GM13977 (cell line): ENCODE results near the gene OR52E2.

Source experiments
- DNase-seq: peaks from one replicate; pipeline ENCODE4 v3.0.0; 2012; ENCODE audit warnings: low spot score
- in situ Hi-C: fragments of 300-500 bp; cut with MboI; formaldehyde crosslinking; loops from one replicate; pipeline ENCODE4 v1.12.0; 2022; ENCODE audit warnings: low sequenced_read_pairs, low pct_unique_long_range_greater_than_20kb, mixed read lengths, inconsistent platforms; ENCODE audit not compliant: unreplicated experiment
- TF ChIP-seq, protein P1 (sequence below): IDR thresholded peaks from 2 replicates; pipeline ENCODE4 v1.5.1; 2012; ENCODE audit warnings: mild to moderate bottlenecking, control low read depth; ENCODE audit not compliant: insufficient read depth; ENCODE audit errors: extremely low read depth, missing control alignments

Gene OR52E2

GRCh38 chr11:5037926-5038325 lies 21.5 kb downstream of the OR52E2 start:
- in situ Hi-C loops: no loop called here
- TF ChIP-seq, protein P1, sequence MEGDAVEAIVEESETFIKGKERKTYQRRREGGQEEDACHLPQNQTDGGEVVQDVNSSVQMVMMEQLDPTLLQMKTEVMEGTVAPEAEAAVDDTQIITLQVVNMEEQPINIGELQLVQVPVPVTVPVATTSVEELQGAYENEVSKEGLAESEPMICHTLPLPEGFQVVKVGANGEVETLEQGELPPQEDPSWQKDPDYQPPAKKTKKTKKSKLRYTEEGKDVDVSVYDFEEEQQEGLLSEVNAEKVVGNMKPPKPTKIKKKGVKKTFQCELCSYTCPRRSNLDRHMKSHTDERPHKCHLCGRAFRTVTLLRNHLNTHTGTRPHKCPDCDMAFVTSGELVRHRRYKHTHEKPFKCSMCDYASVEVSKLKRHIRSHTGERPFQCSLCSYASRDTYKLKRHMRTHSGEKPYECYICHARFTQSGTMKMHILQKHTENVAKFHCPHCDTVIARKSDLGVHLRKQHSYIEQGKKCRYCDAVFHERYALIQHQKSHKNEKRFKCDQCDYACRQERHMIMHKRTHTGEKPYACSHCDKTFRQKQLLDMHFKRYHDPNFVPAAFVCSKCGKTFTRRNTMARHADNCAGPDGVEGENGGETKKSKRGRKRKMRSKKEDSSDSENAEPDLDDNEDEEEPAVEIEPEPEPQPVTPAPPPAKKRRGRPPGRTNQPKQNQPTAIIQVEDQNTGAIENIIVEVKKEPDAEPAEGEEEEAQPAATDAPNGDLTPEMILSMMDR: no peak
- DNase-seq: no peak

DNA sequence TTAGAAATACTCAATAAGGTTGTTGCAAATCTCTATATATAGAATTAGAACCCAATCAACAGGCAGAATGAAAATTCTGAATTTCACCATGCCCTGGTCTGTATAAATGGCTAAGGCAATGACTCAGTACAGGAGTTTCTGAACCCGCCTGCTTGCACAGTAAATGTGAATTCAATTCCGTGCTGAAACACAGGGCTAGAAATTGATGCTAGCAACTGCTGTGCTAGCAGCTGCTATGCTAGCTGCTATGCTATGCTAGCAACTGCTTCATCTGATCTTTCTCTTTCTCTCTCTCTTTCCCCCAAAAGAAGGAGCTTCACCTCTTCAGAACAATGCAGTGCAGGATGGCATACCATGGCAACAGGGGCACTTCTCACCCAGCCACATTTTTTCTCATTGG lies 22.8 kb downstream of the OR52E2 start:
- in situ Hi-C loops: no loop called here
- DNase-seq: no peak

DNA sequence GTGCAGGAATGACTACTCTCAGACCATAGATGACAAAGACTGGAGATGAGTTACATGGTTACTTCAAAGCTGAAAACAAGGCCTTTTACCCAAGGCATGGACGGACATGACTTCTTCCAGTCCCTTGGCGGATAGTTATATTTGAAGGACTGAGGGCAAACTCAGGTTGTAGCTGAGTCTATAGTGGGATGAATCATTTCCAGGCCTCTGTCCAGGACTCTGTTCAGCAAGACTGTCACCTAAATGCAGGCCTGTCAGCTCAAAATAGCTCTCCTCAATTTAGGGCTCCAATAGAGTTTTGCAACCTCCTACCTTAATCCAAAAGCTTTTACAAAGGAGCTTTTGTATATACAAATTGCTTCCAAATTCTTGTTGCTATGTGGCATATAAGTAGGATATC lies 37.4 kb downstream of the OR52E2 start:
- in situ Hi-C loops: no loop called here
- TF ChIP-seq, protein P1: no peak
- DNase-seq: no peak

More for the DNA sequence above, 22.8 kb downstream of the OR52E2 start:
- TF ChIP-seq, protein P1: no peak

DNA sequence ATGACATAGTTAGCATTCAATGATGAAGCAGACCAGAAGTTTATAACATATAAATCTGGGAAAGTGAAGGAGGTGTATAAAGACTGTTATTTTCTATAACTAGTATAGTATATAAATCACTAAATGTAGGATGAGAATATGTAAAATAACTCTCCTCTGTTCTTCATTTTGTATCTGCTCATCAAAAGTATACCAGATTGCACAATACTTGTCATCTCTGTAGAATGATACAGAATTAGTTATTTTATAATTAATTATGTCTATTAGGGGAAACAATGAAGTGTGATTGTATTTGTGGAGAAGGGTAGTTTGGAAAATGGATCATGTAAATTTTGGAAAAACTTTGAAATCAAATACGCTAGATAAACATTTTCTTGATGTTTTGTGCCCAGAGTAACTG lies 46.4 kb downstream of the OR52E2 start:
- TF ChIP-seq, protein P1: no peak
- no peak for DNase-seq
- in situ Hi-C loops: no loop called here

DNA sequence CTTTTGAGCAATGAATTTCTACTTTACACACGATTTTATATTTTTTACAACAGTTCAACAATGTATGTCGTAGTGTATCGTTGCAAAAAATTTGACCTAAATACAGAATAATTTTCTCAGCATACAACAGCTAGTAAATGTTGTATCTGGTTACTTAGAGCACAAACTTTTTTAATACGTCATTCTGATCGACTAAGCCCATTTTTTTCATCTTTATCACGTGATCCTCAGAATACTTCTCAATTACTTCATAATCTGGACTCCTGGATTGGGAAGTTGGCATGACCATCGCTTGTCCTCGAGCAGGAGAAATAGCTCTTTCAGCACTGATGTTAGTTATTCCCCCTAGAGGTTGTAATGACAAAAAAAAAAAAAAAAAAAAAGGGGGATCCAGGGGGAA lies 48.2 kb downstream of the OR52E2 start:
- in situ Hi-C loops: no loop called here
- DNase-seq: no peak

More for the DNA sequence above, 48.2 kb downstream of the OR52E2 start:
- TF ChIP-seq, protein P1: no peak
